MM.1S (cell line): Measurements from ENCODE around the gene UBE2R2.

Experiments used
- DNase-seq: peaks from one replicate; pipeline ENCODE4 v3.0.0-alpha.2; 2015
- H2AFZ ChIP-seq: fragments of 300-600 bp; sonication (generic); 2 replicates; pipeline ENCODE4 v1.6.0; 2016; ENCODE audit warnings: antibody characterized with exemption, low read length
- H3F3A ChIP-seq: fragments of 300-600 bp; sonication (generic); 2 replicates; pipeline ENCODE4 v1.6.1; 2016; ENCODE audit warnings: mild to moderate bottlenecking, antibody characterized with exemption, low read length, moderate library complexity, mixed read lengths; ENCODE audit not compliant: insufficient read depth
- H3K27ac ChIP-seq: fragments of 300-600 bp; sonication (generic); 2 replicates; pipeline ENCODE4 v1.5.1; 2016; ENCODE audit warnings: mild to moderate bottlenecking, low read length
- H3K27me3 ChIP-seq: fragments of 300-600 bp; sonication (generic); replicated peaks from 2 replicates; pipeline ENCODE4 v1.6.0; 2016; ENCODE audit warnings: low read length; ENCODE audit not compliant: insufficient read depth
- H3K36me3 ChIP-seq: fragments of 300-600 bp; sonication (generic); replicated peaks from 2 replicates; pipeline ENCODE4 v1.6.1; 2016; ENCODE audit warnings: mild to moderate bottlenecking, low read length, mixed read lengths; ENCODE audit not compliant: insufficient read depth
- H3K4me1 ChIP-seq: fragments of 300-600 bp; sonication (generic); 2 replicates; pipeline ENCODE4 v1.6.1; 2016; ENCODE audit warnings: low read length, mixed read lengths
- H3K4me2 ChIP-seq: fragments of 300-600 bp; sonication (generic); 2 replicates; pipeline ENCODE4 v1.6.0; 2016; ENCODE audit warnings: low read depth, low read length
- H3K4me3 ChIP-seq: fragments of 300-600 bp; sonication (generic); 2 replicates; pipeline ENCODE4 v1.5.1; 2016; ENCODE audit warnings: low read length, mixed read lengths
- H3K79me2 ChIP-seq: fragments of 300-600 bp; sonication (generic); 2 replicates; pipeline ENCODE4 v1.6.1; 2016; ENCODE audit warnings: mixed run types, low read length, mixed read lengths
- H3K9ac ChIP-seq: fragments of 300-600 bp; sonication (generic); 2 replicates; pipeline ENCODE4 v1.6.1; 2016; ENCODE audit warnings: low read length, mixed read lengths
- H3K9me2 ChIP-seq: fragments of 300-600 bp; sonication (generic); replicated peaks from 2 replicates; pipeline ENCODE4 v1.6.1; 2016; ENCODE audit warnings: mild to moderate bottlenecking, low read length, mixed read lengths; ENCODE audit not compliant: insufficient read depth
- H3K9me3 ChIP-seq: fragments of 300-600 bp; sonication (generic); replicated peaks from 2 replicates; pipeline ENCODE4 v1.6.1; 2016; ENCODE audit warnings: mild to moderate bottlenecking, low read length, mixed read lengths; ENCODE audit not compliant: insufficient read depth
- H4K20me1 ChIP-seq: fragments of 300-600 bp; sonication (generic); 2 replicates; pipeline ENCODE4 v1.6.1; 2016; ENCODE audit warnings: mild to moderate bottlenecking, low read length, moderate library complexity, mixed read lengths; ENCODE audit not compliant: insufficient read depth
- EZH2 ChIP-seq: fragments of 300-600 bp; sonication (generic); optimal IDR thresholded peaks from 2 replicates; pipeline ENCODE3; 2017; ENCODE audit warnings: low read depth, mild to moderate bottlenecking, antibody characterized with exemption, low read length, mixed read lengths
- EZH2phosphoT487 ChIP-seq: fragments of 300-600 bp; sonication (generic); IDR thresholded peaks from 2 replicates; pipeline ENCODE4 v1.6.1; 2018; ENCODE audit warnings: antibody characterized with exemption, low read length
- TF ChIP-seq, protein P1 (sequence below): fragments of 300-600 bp; sonication (generic); IDR thresholded peaks from 2 replicates; pipeline ENCODE4 v1.5.1; 2016; ENCODE audit warnings: antibody characterized with exemption, low read length, mixed read lengths

The UBE2R2 gene

DNA sequence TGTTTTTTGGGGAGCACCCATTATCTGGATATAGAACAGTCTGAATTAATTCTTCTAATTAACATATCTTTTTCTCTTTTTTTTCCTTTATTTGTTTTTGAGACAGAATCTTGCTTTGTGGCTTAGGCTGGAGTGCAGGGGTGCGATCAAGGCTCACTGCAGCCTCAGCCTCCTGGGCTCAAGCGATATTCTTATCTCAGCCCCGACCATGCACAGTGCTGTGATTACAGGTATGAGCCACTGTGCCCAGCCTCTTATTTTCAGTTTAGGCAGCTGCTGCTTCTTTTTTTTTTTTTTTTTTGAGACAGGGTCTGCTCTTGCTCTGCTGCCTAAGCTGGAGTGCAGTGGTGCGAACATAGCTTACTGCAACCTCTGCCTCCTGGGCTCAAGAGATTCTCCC is 20.2 kb downstream of the UBE2R2 start:
- Histone ChIP-seq H3K9me3 (no peaks in the 10 kb centered on the region), H3F3A (no peaks in the 10 kb centered on the region), H3K27me3 (no peaks in the 10 kb centered on the region), H4K20me1 (0 out of 2 replicates have a peak, but pooled peaks cover 7% of the 10 kb centered on the region), H3K36me3 (no peaks in the 10 kb centered on the region), H3K4me3 (no peak overlapping the region), H3K79me2 (peaks cover 93% of the 10 kb centered on the region), H3K4me1 (no peaks in the 10 kb centered on the region), H3K27ac (no peak overlapping the region), H2AFZ (no peak overlapping the region), H3K4me2 (no peak overlapping the region), H3K9ac (no peak overlapping the region), H3K9me2 (no peaks in the 10 kb centered on the region)
- TF ChIP-seq EZH2phosphoT487 (no peak), EZH2 (no peak)
- TF ChIP-seq, protein P1, sequence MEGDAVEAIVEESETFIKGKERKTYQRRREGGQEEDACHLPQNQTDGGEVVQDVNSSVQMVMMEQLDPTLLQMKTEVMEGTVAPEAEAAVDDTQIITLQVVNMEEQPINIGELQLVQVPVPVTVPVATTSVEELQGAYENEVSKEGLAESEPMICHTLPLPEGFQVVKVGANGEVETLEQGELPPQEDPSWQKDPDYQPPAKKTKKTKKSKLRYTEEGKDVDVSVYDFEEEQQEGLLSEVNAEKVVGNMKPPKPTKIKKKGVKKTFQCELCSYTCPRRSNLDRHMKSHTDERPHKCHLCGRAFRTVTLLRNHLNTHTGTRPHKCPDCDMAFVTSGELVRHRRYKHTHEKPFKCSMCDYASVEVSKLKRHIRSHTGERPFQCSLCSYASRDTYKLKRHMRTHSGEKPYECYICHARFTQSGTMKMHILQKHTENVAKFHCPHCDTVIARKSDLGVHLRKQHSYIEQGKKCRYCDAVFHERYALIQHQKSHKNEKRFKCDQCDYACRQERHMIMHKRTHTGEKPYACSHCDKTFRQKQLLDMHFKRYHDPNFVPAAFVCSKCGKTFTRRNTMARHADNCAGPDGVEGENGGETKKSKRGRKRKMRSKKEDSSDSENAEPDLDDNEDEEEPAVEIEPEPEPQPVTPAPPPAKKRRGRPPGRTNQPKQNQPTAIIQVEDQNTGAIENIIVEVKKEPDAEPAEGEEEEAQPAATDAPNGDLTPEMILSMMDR, result no peak
- DNase-seq, result no peak

DNA sequence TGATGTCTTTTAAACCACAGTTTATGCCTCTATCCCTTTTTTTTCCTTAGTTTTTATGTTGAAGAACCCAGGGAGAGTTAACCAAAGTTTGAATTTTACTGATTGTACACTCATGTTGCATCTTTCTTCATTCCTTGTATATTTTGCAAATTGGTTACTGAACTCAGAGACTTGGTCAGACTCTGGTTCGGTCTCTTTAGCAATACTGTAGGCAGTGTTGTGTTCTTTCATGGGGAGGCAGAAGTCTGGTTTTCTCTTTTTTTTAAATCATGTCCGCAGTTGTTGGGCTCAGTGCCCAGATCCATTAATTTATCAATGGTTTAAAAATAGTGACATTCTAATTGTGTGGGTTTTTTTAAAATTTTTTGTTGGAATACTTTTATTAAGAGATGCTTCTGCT is 23.4 kb downstream of the UBE2R2 start:
- H3K4me3 ChIP-seq, result no peak overlapping the region

DNA sequence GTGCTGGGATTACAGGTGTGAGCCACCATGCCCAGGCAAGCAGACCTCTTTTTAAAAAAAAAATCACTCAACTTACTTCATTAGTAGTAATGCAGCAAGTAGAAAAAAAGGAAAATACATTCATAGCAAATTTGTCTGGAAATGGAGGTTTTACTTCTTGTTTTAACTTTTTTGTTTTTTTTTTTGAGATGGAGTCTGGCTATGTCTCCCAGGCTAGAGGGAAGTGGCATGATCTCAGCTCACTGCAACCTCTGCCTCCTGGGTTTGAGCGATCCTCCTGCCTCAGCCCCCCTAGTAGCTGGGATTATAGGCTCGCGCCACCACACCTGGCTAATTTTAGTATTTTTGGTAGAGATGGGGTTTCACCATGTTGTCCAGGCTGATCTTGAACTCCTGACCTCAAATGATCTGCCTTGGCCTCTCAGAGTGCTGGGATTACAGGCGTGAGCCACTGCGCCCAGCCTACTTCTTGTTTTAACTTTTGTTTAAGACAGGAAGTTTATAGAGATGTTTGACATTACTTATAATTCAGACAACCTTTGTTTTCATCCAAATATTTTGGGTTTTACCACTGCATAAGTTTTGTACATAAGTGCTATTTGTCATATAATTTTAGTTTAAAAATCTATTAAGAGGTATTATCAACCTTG is 26.5 kb downstream of the UBE2R2 start:
- Histone ChIP-seq H3K27me3 (no peaks in the 10 kb centered on the region), H3K9ac (no peak overlapping the region)

More for the DNA sequence above, 23.4 kb downstream of the UBE2R2 start:
- no peaks in the 10 kb centered on the region for H3K36me3 ChIP-seq
- 0 out of 2 replicates have a peak, but pooled peaks cover 4% of the 10 kb centered on the region for H4K20me1 ChIP-seq
- H3K9me3 ChIP-seq, result no peaks in the 10 kb centered on the region
- no peaks in the 10 kb centered on the region for H3K9me2 ChIP-seq
- peaks cover 94% of the 10 kb centered on the region for H3K79me2 ChIP-seq
- no peak for DNase-seq
- no peaks in the 10 kb centered on the region for H3K4me1 ChIP-seq
- H2AFZ ChIP-seq, result no peak overlapping the region
- no peak overlapping the region for H3K27ac ChIP-seq
- H3K9ac ChIP-seq, result no peak overlapping the region
- no peak for TF ChIP-seq EZH2phosphoT487
- TF ChIP-seq, protein P1, result no peak
- no peak for TF ChIP-seq EZH2
- H3F3A ChIP-seq, result no peaks in the 10 kb centered on the region
- no peak overlapping the region for H3K4me2 ChIP-seq
- no peaks in the 10 kb centered on the region for H3K27me3 ChIP-seq

More for the DNA sequence above, 26.5 kb downstream of the UBE2R2 start:
- TF ChIP-seq, protein P1, result no peak
- TF ChIP-seq EZH2, result no peak
- no peak for TF ChIP-seq EZH2phosphoT487
- Histone ChIP-seq H3F3A (no peaks in the 10 kb centered on the region), H2AFZ (no peak overlapping the region), H3K4me2 (no peak overlapping the region), H3K27ac (no peak overlapping the region), H3K36me3 (no peaks in the 10 kb centered on the region), H3K79me2 (peaks cover 95% of the 10 kb centered on the region), H3K4me1 (no peaks in the 10 kb centered on the region), H3K9me3 (no peaks in the 10 kb centered on the region), H4K20me1 (peaks cover 7% of the 10 kb centered on the region; the same call in 1 of the 2 replicates), H3K9me2 (no peaks in the 10 kb centered on the region), H3K4me3 (no peak overlapping the region)
- no peak for DNase-seq
